NCI-H1105 treated with DMSO at 0.1 percent for 48 hours (cell line): Measurements from ENCODE around the gene RANBP3.
"Not testable (repeated sequence)": the region's sequence is repeated elsewhere in the genome, so short reads cannot be mapped to it uniquely, and the experiment has no call there.

Source experiments
- DNase-seq: peaks from one replicate; lab custom pipeline; 2025; lab: John Stamatoyannopoulos, UW

The RANBP3 gene

DNA sequence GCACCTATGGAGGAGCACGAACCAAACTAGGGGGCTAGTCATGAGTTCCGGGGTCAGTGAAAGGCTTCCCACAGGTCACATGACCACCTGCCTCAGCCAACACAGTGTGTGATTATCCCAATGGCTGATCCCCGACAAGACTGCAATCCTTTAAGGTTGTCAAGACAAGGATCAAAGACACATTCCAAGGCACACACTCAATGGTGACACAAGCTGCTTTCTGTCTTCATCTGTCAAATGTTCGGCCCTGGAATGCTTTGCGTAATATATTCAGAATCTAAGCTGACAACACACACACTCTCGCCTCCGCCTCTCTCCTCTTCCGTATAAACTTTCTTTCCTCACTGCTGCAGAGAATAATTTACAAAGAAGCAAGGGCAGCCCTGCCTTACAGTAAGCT is 11.7 kb downstream of the RANBP3 start:
- no peak for DNase-seq

DNA sequence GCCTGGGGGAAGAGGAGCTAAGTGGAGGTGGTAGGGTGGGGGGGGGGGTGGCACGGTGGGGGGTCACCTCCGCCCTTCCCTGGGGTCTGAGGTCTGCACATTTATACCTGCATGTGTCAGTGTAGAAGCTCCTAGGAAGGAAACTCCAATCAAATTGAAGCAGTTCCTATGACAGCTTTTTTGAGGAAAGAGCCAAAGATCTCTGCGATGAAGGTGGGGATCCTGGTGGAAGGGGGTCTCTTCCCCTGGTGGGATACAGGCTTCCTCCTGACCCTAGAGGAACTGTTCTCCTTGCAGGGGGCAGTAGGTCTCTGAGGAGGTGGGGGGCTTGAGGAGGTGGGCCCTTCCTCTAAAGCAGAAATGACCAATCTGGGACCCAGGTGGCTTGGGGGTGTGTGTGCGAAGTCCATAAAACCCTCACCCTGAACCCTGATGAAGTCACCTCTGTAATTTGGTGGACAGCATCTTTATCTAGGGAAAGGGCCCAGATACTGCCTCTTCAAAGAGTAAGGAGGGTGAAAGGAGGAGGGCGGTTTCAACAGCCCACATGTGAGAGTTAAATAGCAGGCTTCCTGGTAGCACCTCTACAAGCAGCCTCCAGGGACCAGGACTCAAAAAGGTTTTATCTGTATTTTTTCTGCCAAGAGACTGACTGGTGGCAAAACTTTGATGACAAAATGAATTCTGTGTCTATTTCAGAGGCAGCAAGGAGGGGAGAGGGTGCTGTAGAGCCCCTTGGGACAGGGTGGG is 12.9 kb downstream of the RANBP3 start:
- DNase-seq, result no peak

DNA sequence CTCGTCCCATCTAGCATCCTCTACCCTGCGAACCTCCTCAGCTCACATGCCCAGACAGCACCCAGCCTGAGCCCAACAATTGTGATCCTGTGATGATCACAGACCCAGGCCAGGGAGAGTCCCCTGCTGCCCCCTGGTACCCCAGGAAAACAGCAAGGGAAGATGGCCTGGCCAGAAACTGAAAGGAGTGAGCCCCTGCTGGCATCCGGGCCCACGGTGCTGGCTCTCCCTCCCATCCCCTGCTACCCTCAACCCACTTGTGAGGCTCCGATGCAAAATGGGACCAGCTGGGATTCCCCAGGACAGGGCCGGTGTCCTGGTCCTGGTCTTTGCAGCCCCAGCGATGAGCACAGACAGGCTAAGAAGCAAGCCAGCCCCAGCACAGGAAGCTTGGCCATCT is 14.1 kb downstream of the RANBP3 start:
- no peak for DNase-seq

DNA sequence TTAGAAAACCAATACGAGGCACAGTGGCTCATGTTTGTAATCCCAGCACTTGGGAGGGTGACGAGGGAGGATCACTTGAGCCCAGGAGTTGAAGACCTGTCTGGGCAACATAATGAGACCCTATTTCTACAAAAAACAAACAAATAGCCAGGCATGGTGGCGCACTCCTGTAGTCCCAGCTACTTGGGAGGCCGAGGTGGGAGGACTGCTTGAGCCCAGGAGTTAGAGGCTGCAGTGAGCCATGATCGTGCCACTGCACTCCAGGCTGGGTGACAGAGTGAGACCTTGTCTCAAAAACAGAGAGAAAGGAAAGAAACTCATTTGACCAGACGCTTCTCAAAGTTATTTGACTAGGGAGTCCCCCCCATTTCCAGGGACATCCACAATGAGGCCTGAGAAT is 14.7 kb downstream of the RANBP3 start:
- not testable (repeated sequence) for DNase-seq

DNA sequence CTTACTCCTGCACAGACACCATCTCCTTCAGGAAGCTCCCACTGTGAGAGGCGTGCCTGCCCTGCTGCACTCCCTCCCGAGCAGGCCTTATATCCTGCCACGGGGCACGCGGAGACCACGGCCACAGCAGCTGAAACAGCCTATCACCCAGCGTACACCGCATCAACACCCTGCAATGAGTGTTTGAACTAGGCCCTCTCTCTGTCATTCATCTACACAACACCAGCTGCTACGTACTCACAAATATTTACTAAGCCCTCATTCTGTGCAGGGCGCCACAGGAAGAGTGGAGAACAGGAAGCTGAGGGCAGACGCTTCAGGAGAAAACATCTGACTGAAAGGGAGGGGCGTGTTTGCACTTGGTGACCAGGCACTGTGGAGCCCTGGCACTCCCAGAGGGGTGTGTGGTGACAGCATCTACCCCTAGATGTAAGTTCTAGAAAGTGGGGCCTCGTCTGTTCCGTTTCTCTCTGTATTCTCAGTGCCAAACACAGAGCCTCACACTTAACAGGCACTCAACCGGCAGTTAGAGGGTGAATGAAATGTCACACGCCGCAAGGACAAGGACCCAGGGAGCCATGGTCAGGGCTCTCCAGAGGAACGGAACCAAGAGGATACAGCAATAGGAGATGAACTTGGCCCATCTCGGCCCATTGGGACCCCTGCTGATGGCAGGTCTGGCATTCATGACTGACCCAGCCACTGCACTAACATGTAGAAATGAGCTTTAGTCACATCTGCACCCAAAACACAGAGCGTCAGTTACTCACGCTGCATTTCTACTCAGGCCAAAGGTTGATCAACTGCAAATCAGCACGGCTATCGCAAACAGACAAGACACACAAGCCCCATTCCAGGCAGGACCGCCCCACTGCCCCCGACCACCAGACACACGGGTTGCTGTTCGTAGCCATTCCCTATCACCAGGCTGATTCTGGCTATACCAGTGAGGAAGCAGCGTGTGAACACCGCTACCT is 15.7 kb downstream of the RANBP3 start:
- peak; percentile 50 for DNase-seq

DNA sequence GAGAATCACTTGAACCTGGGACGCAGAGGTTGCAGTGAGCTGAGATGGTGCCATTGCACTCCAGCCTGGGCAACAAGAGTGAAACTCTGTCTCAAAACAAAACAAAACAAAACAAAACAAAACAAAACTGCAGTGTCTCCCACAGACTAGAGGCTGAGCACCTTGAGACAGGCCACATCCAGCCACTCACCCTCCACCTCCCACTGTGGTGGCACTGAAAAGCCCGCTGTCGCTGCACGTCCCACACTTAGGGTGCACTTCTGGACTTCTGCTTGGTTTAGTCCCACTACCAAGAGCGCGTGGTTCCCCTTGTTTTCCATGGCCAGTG is 16.3 kb downstream of the RANBP3 start:
- not testable (repeated sequence) for DNase-seq

DNA sequence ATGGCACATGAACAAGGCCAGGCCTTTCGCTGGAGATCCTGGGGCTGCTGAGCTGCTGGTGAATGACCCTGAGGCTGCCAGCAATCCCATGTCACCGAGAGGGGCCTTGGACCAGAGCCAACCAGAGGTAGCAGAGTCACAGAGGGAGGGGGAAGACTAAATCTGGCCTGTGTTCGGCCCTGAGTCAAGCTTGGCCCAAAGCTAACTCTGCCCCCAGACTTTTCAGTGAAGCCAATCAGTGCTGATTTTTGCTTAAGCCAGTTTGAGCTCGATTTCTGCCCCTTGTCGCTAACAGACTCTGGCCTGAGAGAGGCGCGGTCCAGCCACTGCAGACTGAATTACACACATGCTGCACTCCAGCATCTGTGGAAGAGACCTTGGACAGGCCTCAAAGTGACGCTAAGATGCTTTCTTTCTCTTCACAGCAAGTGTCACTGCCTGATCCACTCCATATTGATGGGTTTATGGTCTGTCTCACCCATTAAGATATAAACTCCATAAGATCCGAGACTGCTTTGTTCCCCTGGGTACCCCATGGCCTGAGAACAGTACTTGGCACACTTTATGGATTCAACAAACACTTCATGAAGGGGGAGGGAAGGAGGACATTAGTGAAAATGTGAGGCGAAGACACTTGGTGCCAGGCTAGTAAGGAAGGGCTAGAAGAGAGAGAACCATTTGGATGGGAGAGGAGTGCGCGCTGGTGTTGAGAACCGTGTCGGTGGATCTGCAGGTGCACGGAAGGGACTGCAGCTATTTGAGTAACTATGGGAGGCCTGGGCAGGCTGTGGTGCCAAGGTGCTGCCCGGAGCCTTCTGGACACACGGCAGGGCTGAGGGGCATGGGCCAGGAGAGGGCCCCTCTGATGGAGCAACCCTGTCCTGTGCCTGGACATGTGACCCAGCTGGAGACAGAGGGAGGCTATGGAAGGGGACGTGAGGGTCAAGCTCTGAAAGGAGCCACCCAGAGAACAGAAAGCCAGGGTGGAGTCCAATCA is 17.6 kb downstream of the RANBP3 start:
- no peak for DNase-seq

DNA sequence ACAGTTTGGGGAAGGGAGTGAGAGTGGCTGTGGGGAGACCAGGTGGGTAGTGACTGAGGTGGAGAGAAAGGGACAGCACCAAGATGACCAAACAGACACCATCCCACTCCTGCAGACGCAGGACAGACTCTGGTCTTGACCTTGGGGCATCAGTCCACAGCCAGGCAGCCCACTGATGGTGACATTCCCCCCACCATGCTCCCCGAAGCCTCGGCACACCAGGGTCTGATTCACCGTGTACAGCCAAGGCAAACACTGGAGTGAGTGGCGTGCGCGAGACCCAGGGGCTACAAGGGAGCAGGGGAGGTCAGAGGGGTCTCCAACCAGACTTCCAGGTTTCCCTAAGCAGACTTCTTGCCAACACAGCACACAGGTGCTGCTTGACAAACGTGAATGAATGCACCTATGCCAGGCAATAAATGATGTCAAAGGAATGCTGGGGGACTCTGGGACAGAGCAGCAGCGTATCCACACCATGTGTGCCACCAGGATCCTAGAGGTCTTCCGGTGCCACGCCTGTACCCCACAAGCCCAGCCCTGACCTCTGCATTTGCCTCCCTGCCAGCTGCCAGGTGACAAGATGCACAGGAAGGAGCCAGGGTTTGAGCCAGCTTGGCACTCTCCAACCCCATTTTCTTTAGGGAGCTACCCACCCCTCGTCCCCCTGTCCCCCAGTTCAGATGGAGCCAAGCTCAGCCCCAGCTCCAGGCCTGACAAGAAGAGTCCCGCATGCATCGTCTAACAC is 18.5 kb downstream of the RANBP3 start:
- DNase-seq, result no peak

DNA sequence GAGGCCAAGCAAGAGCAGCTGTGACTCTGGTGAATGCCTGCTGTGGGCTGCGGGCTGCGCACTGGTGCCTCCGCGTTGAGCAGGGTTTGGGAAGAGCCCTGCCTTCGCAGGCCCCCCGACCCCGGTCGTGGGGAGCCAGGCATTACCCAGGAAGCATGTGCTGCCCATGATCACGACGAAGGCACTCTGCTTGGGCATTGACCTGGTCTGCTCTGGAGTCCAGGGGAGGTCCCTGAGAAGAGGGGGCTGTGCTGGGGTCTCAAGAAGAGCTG is 19.2 kb downstream of the RANBP3 start:
- no peak for DNase-seq

DNA sequence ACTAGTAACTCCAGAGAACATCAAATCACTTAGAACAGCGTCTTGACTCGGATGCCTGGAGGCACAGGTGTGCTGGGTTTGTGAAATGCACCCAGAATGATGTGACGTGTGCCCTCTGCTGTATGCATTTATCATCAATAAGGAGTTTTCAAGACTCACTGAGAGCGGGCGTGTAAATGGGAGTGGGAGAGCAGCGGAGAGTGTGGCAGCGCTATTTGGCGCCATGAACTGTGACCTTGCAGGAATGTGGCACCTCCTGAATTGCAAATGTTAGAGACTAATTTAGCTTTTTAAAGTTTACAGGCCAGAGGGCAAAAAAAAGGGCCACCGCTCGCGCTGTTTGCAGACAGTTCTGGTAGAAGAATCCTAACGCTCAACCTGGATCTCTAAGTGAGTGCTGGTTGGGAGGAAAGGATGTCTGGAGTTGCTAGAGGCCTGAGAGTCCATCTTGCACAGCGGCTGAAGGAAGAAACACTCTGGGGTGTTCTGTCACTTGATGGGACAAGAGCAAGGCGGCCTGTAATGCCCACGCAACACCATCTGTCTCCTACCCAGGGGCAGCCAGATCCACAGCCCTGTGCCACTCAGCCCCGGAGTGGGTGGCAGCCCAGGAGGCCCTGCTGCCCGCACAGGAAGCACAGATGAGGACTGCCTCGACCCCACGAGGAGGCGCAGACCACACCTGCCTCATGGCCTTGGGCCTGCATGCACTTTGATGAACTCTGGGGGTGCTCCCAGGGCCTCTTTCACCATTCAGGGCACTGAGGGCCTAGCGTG is 19.7 kb downstream of the RANBP3 start:
- no peak for DNase-seq

DNA sequence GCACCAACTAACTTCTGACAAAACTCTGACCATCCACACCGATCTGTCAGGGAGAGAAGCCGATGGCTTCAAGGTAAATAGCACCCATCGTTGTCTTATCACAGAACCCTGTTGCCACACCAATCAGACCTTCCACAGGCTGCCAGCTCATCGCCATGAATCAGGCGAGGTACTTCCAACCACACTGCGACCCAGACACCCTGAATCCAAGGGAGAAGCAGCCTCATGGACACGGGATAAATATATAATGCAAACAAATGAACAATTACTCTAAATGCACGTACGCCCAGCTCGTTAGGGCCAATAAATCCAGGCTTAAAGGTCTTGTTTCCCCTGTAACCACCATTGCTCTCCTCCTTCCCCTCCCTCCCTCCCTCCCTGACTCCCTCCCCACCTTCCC is 20.8 kb downstream of the RANBP3 start:
- DNase-seq, result no peak

DNA sequence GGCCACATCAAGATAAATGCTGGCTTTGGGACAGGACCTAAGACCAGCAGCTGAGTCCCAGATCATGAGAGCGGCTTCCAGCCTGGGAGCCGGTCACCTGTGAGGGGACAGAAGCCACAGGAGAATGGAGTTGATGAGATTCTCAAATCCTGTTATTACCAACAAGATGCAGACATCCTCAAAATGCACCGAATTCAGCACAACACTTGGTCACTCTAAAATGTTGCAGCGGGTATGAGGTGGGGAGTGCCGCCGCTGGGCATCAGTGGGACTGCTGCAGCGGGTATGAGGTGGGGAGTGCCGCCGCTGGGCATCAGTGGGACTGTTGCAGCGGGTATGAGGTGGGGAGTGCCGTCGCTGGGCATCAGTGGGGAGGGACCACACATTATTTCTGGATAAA is 21.2 kb downstream of the RANBP3 start:
- no peak for DNase-seq

DNA sequence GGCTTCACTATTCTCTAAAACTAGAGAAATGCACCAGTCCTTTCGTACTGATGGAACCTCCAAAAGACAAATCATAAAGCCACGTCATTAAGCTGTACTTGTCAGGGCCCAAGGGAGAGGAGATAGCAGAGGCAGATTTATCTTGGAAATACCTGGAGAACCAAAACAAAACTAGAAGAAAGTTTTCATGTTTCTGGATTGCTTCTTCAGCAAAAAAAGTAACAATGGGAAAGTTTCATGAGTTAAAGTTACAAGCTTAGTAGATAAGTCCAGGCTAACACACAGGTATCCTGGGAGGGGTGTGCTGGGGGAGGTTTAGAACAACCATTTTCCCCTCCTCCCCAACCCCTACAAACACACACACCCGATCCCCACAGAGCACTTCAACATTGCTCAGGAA is 21.6 kb downstream of the RANBP3 start:
- DNase-seq, result no peak

DNA sequence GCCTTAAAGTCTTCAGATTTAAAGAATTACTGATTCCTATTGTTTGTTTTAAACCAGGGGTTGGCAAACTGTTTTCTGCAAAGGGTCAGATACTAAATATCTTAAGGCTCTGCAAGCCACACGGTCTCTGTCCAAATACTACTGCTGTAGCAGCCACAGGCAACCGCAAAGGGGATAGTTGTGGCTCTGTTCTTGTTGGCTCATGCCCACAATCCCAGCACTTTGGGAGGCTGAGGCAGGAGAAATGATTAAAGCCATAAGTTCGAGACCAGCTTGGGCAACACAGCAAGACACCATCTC is 22.4 kb downstream of the RANBP3 start:
- DNase-seq, result no peak

DNA sequence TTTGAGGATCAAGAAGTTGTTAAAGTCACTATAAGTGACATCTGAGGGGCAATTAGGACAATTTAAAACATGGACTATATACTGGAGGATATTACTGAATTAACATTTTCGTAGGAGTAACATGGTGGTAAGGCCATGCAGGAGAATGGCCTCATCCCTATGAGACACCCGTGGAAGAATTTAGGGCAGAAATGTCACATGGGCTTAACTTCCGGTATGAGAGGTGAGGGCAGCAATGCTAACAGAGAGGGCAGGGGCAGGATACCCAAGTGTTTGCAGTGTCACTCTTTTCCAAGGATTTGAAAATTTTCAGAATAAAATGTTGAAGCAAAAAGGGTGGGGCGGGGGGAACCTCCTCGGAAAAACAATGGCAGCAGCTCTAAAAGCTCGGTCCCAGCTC is 23.6 kb downstream of the RANBP3 start:
- DNase-seq, result no peak

DNA sequence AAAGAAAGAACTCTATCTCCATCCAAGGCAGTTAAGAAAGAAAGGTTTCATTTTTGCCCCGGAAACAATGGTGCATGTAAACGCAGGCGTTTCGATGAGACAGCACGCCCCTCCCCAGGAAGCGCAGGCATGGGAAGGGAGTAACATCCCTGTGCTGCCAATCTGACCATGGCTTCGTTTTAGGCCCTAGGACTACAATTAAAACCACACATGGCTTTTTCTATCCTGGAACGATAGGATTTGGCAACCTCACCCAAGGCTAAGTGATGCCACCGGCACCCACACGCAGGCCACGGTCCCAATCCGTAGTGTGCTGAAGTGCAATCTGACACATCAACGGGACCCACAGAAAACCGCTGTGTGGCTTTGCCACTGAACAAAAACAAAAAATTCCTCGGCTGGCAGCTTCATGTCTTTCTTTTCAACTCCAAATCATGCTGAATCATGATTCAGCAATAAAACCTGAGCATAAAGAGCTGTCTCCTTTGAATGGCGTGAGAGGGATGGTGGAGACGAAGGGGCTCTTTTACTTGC is 24.2 kb downstream of the RANBP3 start:
- DNase-seq, result no peak

DNA sequence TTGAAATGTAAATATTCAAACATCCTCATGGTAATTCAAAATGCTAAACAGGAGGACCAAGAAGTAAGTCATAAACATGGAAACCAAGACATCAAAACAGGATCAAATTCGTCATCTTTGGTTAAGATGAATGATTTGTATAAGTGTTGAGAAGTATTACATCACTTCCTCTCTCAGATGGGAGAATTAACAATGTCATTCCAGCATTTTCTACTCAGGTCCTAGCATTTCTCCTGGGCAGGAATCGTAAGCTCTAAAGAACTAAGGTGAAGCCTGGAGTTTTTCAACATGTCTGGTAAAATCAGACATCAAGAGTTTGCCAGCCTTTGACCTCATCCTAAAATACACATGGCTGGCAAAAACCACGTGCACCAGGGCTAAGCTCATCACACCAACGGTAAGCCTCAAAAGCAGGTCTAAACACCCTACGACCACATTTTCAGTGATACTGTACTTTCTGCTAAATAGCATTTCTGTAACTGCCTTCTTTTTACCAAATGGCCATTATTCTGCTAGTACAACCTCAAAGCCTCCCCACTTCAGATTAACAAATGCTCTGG is 24.8 kb downstream of the RANBP3 start:
- no peak for DNase-seq

DNA sequence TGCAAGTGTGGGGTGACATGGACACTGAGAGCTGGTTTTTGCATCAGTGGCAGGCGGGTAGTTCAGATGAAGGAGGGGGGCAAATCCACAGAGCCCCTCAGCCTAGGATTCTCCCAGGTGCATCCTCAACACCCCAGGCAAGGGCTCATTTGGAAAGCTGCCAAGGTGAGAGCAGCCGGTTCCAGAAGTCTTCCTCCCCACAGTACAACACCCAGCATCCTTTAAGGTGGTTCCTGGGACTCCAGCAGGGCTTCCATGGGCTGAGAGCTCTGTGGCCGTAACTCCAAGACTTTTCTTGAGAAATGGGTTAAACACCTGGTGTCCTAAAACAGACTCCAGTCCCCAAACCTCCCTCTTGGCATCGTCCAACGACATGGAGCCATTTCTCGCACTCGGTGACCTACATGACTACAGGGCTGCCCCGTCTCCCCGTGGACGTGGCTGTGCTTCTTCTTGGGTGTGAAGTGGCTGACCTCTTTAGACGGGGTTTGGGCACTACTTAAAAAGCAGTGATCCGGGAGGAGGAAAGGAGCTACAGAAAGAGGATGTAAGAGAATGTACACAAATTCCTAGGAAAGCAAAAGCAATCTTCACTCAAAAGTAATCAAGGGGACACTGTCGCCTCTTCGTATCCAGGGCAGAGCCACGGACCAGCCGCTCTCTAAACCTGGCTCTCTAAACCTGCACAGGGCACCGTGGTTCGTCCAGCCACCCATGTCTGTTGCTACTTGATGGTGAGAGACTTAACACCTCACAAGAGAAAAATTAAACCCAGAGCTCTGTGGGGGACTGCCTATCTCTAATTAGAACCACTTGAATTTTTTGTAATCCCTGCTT is 25.5 kb downstream of the RANBP3 start:
- DNase-seq, result peak; percentile 3

DNA sequence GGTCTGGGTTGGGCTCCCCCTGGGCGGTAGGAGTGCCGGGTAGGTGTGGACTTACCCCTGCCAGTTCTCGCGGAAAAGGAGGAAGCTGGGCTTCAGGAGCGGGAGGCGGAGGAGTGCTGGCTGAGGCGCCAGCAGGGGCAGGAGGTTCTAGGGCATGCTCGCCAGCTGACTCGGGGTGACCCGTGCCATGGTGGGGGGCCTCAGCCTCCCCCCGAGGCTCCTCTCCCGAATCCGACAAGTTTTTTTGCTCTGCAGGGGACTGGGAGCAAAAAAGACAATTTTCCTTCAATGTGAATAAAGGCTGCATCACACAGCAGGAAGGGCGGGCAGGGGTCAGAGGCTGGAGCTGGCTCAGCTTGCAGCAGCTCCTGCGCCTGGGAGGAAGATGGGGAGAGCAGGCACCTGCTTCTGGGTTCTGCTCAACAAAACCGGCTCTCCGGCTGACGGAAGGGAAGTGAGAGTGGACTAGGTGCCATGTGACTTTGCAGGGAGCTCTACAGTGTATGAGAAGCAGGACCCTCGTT is 26.5 kb downstream of the RANBP3 start:
- no peak for DNase-seq
